Measurements from ENCODE around the gene SRD5A3. TPM values are rescaled to one million over a fixed set of nuclear protein-coding genes. Genes with fewer than 3 reads are reported as not detected.
"Not testable (repeated sequence)": the region's sequence is repeated elsewhere in the genome, so short reads cannot be mapped to it uniquely, and the experiment has no call there.

The SRD5A3 gene
- total and polyA plus RNA-seq, 5 donors from 2014 or later = 3.9 to 18.4 (median 8.2) TPM

- H3K36me3 ChIP-seq (ENCODE audit: control insufficient read depth, insufficient read depth, low read length) = no peaks in the 10 kb centered on the region
- DNase-seq = no peak
- no peaks in the 10 kb centered on the region for H3K4me1 ChIP-seq (ENCODE audit: control insufficient read depth, insufficient read depth, low read length, poor library complexity, severe bottlenecking)
- no peak overlapping the region for H3K27ac Mint-ChIP-seq
- peaks cover 0 to 2% (median 0%) of the 10 kb centered on the region in 7 donors for H3K9me3 Mint-ChIP-seq
- peaks cover 17% of the 10 kb centered on the region for H3K36me3 Mint-ChIP-seq
- peak overlapping the region in 1 of 4 donors; percentile 21 for H3K4me3 Mint-ChIP-seq
- H3K4me1 Mint-ChIP-seq = peaks cover 6 to 22% (median 13%) of the 10 kb centered on the region in 4 donors
- no peak for ATAC-seq (ENCODE audit: low read depth in 2 of 2)
- no peak overlapping the region for H3K4me3 ChIP-seq (ENCODE audit: low read depth, low read length)
- no peaks in the 10 kb centered on the region for H3K27me3 ChIP-seq (ENCODE audit: control insufficient read depth, insufficient read depth, low read length)
- no peak overlapping the region for H3K27ac ChIP-seq (ENCODE audit: insufficient read depth, low read length, poor library complexity, severe bottlenecking)
- no peaks in the 10 kb centered on the region for H3K27me3 Mint-ChIP-seq
- no peaks in the 10 kb centered on the region for H3K9me3 ChIP-seq (ENCODE audit: control insufficient read depth in 2 of 2, low read length in 2 of 2)
Measured at GRCh38 chr4:55356991-55357461, 11.0 kb downstream of the SRD5A3 start.

- Mint-ChIP-seq H3K36me3 (peaks cover 9% of the 10 kb centered on the region), H3K4me1 (peaks cover 6 to 22% (median 13%) of the 10 kb centered on the region in 4 donors), H3K27me3 (no peaks in the 10 kb centered on the region), H3K27ac (peak overlapping the region in 1 of 3 donors; percentile 79), H3K9me3 (no peaks in the 10 kb centered on the region), H3K4me3 (no peak overlapping the region)
- no peak for ATAC-seq (ENCODE audit: low read depth in 2 of 2)
- no peak for DNase-seq
- H3K27me3 ChIP-seq (ENCODE audit: control insufficient read depth, insufficient read depth, low read length) = no peaks in the 10 kb centered on the region
- H3K9me3 ChIP-seq (ENCODE audit: control insufficient read depth in 2 of 2, low read length in 2 of 2) = no peaks in the 10 kb centered on the region
- no peak overlapping the region for H3K27ac ChIP-seq (ENCODE audit: insufficient read depth, low read length, poor library complexity, severe bottlenecking)
- H3K4me1 ChIP-seq (ENCODE audit: control insufficient read depth, insufficient read depth, low read length, poor library complexity, severe bottlenecking) = no peaks in the 10 kb centered on the region
- H3K36me3 ChIP-seq (ENCODE audit: control insufficient read depth, insufficient read depth, low read length) = no peaks in the 10 kb centered on the region
- no peak overlapping the region for H3K4me3 ChIP-seq (ENCODE audit: low read depth, low read length)
Measured at GRCh38 chr4:55358246-55358645, 12.2 kb downstream of the SRD5A3 start.

- no peak overlapping the region for H3K4me3 ChIP-seq (ENCODE audit: low read depth, low read length)
- ATAC-seq (ENCODE audit: low read depth in 2 of 2) (peak; percentile 69 to 75), DNase-seq (peak in 1 of 3 donors; percentile 67)
- H3K27me3 ChIP-seq (ENCODE audit: control insufficient read depth, insufficient read depth, low read length) = no peaks in the 10 kb centered on the region
- no peak overlapping the region for H3K27ac Mint-ChIP-seq
- H3K27ac ChIP-seq (ENCODE audit: insufficient read depth, low read length, poor library complexity, severe bottlenecking) = no peak overlapping the region
- no peaks in the 10 kb centered on the region for H3K9me3 ChIP-seq (ENCODE audit: control insufficient read depth in 2 of 2, low read length in 2 of 2)
- H3K36me3 Mint-ChIP-seq = peaks cover 7% of the 10 kb centered on the region
- peaks cover 6 to 22% (median 13%) of the 10 kb centered on the region in 4 donors for H3K4me1 Mint-ChIP-seq
- H3K27me3 Mint-ChIP-seq = no peaks in the 10 kb centered on the region
- H3K36me3 ChIP-seq (ENCODE audit: control insufficient read depth, insufficient read depth, low read length) = no peaks in the 10 kb centered on the region
- H3K4me1 ChIP-seq (ENCODE audit: control insufficient read depth, insufficient read depth, low read length, poor library complexity, severe bottlenecking) = no peaks in the 10 kb centered on the region
- H3K4me3 Mint-ChIP-seq = no peak overlapping the region
- no peaks in the 10 kb centered on the region for H3K9me3 Mint-ChIP-seq
Measured at GRCh38 chr4:55358668-55359067, 12.6 kb downstream of the SRD5A3 start.

GRCh38 chr4:55359397-55359916, 13.4 kb downstream of the SRD5A3 start:
- no peaks in the 10 kb centered on the region for H3K9me3 ChIP-seq (ENCODE audit: control insufficient read depth in 2 of 2, low read length in 2 of 2)
- H3K27me3 ChIP-seq (ENCODE audit: control insufficient read depth, insufficient read depth, low read length) = no peaks in the 10 kb centered on the region
- peaks cover 6% of the 10 kb centered on the region for H3K36me3 Mint-ChIP-seq
- peak overlapping the region in 2 of 3 donors; percentile 34 to 36 for H3K27ac Mint-ChIP-seq
- H3K27me3 Mint-ChIP-seq = no peaks in the 10 kb centered on the region
- peaks cover 6 to 22% (median 13%) of the 10 kb centered on the region in 4 donors for H3K4me1 Mint-ChIP-seq
- no peak overlapping the region for H3K27ac ChIP-seq (ENCODE audit: insufficient read depth, low read length, poor library complexity, severe bottlenecking)
- no peak for ATAC-seq (ENCODE audit: low read depth in 2 of 2)
- H3K4me3 Mint-ChIP-seq = no peak overlapping the region
- H3K36me3 ChIP-seq (ENCODE audit: control insufficient read depth, insufficient read depth, low read length) = no peaks in the 10 kb centered on the region
- no peak for DNase-seq
- no peaks in the 10 kb centered on the region for H3K4me1 ChIP-seq (ENCODE audit: control insufficient read depth, insufficient read depth, low read length, poor library complexity, severe bottlenecking)
- H3K9me3 Mint-ChIP-seq = no peaks in the 10 kb centered on the region
- no peak overlapping the region for H3K4me3 ChIP-seq (ENCODE audit: low read depth, low read length)

GRCh38 chr4:55362938-55363337, 16.9 kb downstream of the SRD5A3 start:
- H3K4me3 ChIP-seq (ENCODE audit: low read depth, low read length); H3K27ac Mint-ChIP-seq: not testable (repeated sequence)

GRCh38 chr4:55363691-55364351, 17.8 kb downstream of the SRD5A3 start:
- no peak for ATAC-seq (ENCODE audit: low read depth in 2 of 2)
- H3K4me3 ChIP-seq (ENCODE audit: low read depth, low read length) = no peak overlapping the region
- Mint-ChIP-seq H3K4me3 (no peak overlapping the region), H3K9me3 (no peaks in the 10 kb centered on the region), H3K27me3 (no peaks in the 10 kb centered on the region), H3K27ac (no peak overlapping the region), H3K4me1 (peaks cover 3 to 11% (median 6%) of the 10 kb centered on the region in 4 donors), H3K36me3 (peaks cover 7% of the 10 kb centered on the region)
- H3K27me3 ChIP-seq (ENCODE audit: control insufficient read depth, insufficient read depth, low read length) = no peaks in the 10 kb centered on the region
- no peaks in the 10 kb centered on the region for H3K9me3 ChIP-seq (ENCODE audit: control insufficient read depth in 2 of 2, low read length in 2 of 2)
- DNase-seq = no peak
- H3K36me3 ChIP-seq (ENCODE audit: control insufficient read depth, insufficient read depth, low read length) = no peaks in the 10 kb centered on the region
- H3K4me1 ChIP-seq (ENCODE audit: control insufficient read depth, insufficient read depth, low read length, poor library complexity, severe bottlenecking) = no peaks in the 10 kb centered on the region
- no peak overlapping the region for H3K27ac ChIP-seq (ENCODE audit: insufficient read depth, low read length, poor library complexity, severe bottlenecking)

More at GRCh38 chr4:55362938-55363337, 16.9 kb downstream of the SRD5A3 start:
- H3K9me3 Mint-ChIP-seq; H3K36me3 Mint-ChIP-seq; ATAC-seq (ENCODE audit: low read depth in 2 of 2); H3K9me3 ChIP-seq (ENCODE audit: control insufficient read depth in 2 of 2, low read length in 2 of 2); H3K4me3 Mint-ChIP-seq; H3K4me1 ChIP-seq (ENCODE audit: control insufficient read depth, insufficient read depth, low read length, poor library complexity, severe bottlenecking); H3K27me3 ChIP-seq (ENCODE audit: control insufficient read depth, insufficient read depth, low read length); H3K27ac ChIP-seq (ENCODE audit: insufficient read depth, low read length, poor library complexity, severe bottlenecking); H3K36me3 ChIP-seq (ENCODE audit: control insufficient read depth, insufficient read depth, low read length); DNase-seq; H3K27me3 Mint-ChIP-seq: not testable (repeated sequence)
- peaks cover 6 to 16% (median 12%) of the 10 kb centered on the region in 4 donors for H3K4me1 Mint-ChIP-seq

- Mint-ChIP-seq H3K4me3 (peak overlapping the region in 1 of 4 donors; percentile 11), H3K9me3 (no peaks in the 10 kb centered on the region), H3K36me3 (peaks cover 13% of the 10 kb centered on the region), H3K4me1 (peaks cover 0 to 5% (median 1%) of the 10 kb centered on the region in 4 donors), H3K27ac (no peak overlapping the region), H3K27me3 (no peaks in the 10 kb centered on the region)
- no peaks in the 10 kb centered on the region for H3K36me3 ChIP-seq (ENCODE audit: control insufficient read depth, insufficient read depth, low read length)
- DNase-seq = no peak
- H3K4me1 ChIP-seq (ENCODE audit: control insufficient read depth, insufficient read depth, low read length, poor library complexity, severe bottlenecking) = no peaks in the 10 kb centered on the region
- H3K27me3 ChIP-seq (ENCODE audit: control insufficient read depth, insufficient read depth, low read length) = no peaks in the 10 kb centered on the region
- H3K9me3 ChIP-seq (ENCODE audit: control insufficient read depth in 2 of 2, low read length in 2 of 2) = no peaks in the 10 kb centered on the region
- H3K4me3 ChIP-seq (ENCODE audit: low read depth, low read length) = no peak overlapping the region
- no peak overlapping the region for H3K27ac ChIP-seq (ENCODE audit: insufficient read depth, low read length, poor library complexity, severe bottlenecking)
- ATAC-seq (ENCODE audit: low read depth in 2 of 2) = no peak
Measured at GRCh38 chr4:55364691-55365344, 18.8 kb downstream of the SRD5A3 start.
